Measurements from ENCODE around the gene MRPS26. TPM values are rescaled to one million over a fixed set of nuclear protein-coding genes. Genes with fewer than 3 reads are reported as not detected.
"Not testable (repeated sequence)": the region's sequence is repeated elsewhere in the genome, so short reads cannot be mapped to it uniquely, and the experiment has no call there.

MRPS26 gene
- total RNA-seq, 4 donors from 2014 or later = 34.5 to 43.6 (median 43.1) TPM

DNA sequence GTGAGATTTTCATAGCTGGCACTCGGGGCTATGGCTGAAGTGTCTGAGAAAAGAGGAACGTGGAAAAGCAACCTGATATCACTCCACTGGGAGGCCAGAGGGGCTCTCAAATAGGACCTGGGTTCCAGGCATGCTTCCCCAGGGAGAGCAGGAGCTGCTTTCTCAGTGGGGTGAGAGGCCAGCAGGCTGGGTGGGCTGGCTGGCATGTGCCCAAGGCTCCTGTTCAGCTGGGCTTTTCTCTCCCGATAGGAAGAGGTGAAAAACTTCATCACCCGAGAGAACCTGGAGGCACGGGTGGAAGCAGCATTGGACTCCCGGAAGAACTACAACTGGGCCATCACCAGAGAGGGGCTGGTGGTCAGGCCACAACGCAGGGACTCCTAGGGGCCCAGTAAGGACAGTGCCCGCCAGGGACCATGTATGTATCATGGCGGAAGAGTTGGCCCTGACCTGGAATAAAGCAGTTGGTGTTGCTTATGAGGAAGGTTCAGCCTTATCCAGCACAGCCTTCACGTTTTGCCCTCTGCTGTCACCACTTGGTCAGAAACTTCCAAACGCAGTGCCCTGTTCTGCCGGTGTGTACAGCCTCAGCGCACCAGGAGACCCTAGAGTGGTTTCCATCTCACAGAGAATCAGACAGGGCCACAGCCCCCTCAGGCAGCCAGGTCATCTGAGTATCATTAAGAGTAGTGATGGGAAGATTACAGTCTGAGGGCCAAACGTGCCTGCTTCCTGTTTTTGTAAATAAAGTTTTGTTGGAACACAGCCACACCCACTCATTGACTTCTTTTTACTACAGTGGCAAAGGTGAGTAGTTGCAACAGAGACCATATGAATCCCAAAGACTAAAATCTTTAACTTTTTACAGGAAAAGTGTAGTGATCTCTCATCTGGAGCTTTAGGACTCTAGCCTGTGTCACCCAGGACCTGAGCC, 1.9 kb downstream of the MRPS26 start:
- peaks cover 0 to 15% (median 9%) of the 10 kb centered on the region in 4 donors for H3K4me1 ChIP-seq
- no peak for DNase-seq
- TF ChIP-seq CTCF (IDR thresholded peaks at IDR 0.05) = no peak
- TF ChIP-seq POLR2A (IDR thresholded peaks at IDR 0.05) = no peak
- peaks cover 0 to 26% (median 0%) of the 10 kb centered on the region in 3 donors for H3K36me3 ChIP-seq
- no peaks in the 10 kb centered on the region for H3K27me3 ChIP-seq
- no peak overlapping the region for H3K4me3 ChIP-seq
- no peak overlapping the region for H3K27ac ChIP-seq
- no peaks in the 10 kb centered on the region for H3K9me3 ChIP-seq

DNA sequence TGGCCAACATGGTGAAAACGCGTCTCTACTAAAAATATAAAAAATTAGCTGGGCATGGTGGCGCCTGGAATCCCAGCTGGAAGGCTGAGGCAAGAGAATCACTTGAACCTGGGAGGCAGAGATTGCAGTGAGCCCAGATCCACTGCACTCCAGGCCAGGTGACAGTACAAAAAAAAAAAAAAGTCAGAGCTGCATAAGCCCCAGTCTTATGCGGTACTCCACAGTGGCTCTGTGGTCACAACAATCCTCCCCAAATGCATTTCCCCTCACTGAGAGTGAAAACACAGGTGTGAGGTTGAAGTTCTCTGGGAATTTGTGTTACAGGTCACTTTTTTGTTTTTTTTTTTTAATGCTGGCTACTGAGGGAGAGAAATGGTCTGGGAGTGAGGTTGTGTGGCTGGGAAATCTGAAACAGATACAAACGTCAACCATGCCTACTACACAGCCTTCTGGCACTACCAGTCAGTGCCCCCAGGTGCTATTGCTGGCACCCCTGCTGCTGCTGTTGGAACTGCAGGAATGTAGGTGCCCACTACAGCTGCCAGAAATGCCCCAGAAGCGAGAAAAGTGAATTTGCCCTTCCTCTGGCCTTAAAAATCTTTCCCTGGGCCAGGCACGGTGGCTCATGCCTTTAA, 5.7 kb downstream of the MRPS26 start:
- no peak for DNase-seq
- peaks cover 0 to 26% (median 0%) of the 10 kb centered on the region in 3 donors for H3K36me3 ChIP-seq
- no peaks in the 10 kb centered on the region for H3K27me3 ChIP-seq
- H3K4me3 ChIP-seq = no peak overlapping the region
- no peak overlapping the region for H3K27ac ChIP-seq
- H3K4me1 ChIP-seq = peaks cover 0 to 15% (median 9%) of the 10 kb centered on the region in 4 donors
- no peaks in the 10 kb centered on the region for H3K9me3 ChIP-seq
- TF ChIP-seq POLR2A (IDR thresholded peaks at IDR 0.05) (no peak), CTCF (IDR thresholded peaks at IDR 0.05) (no peak)

- no peaks in the 10 kb centered on the region for H3K4me1 ChIP-seq
- no peaks in the 10 kb centered on the region for H3K9me3 ChIP-seq
- DNase-seq = no peak
- no peaks in the 10 kb centered on the region for H3K27me3 ChIP-seq
- TF ChIP-seq CTCF (IDR thresholded peaks at IDR 0.05) = no peak
- TF ChIP-seq POLR2A (IDR thresholded peaks at IDR 0.05) = no peak
- no peak overlapping the region for H3K27ac ChIP-seq
- H3K36me3 ChIP-seq = no peaks in the 10 kb centered on the region
- no peak overlapping the region for H3K4me3 ChIP-seq
Observed at GRCh38 chr20:3059489-3059888, 13.6 kb downstream of the MRPS26 start.

GRCh38 chr20:3064119-3064518, 18.3 kb downstream of the MRPS26 start:
- not testable (repeated sequence) for H3K36me3 ChIP-seq, H3K27me3 ChIP-seq, H3K4me1 ChIP-seq, H3K27ac ChIP-seq, H3K9me3 ChIP-seq, DNase-seq, H3K4me3 ChIP-seq

GRCh38 chr20:3067139-3068014, 21.5 kb downstream of the MRPS26 start:
- H3K36me3 ChIP-seq = no peaks in the 10 kb centered on the region
- H3K9me3 ChIP-seq = no peaks in the 10 kb centered on the region
- DNase-seq = no peak
- peaks cover 0 to 12% (median 1%) of the 10 kb centered on the region in 4 donors for H3K4me1 ChIP-seq
- peaks cover 0 to 7% of the 10 kb centered on the region in 2 donors for H3K27me3 ChIP-seq
- TF ChIP-seq CTCF (IDR thresholded peaks at IDR 0.05) = no peak
- no peak for TF ChIP-seq POLR2A (IDR thresholded peaks at IDR 0.05)
- H3K27ac ChIP-seq = no peak overlapping the region
- no peak overlapping the region for H3K4me3 ChIP-seq

Data from Peyer's patch (tissue), 4 donors.